ENCODE data around the gene GALNT13.

GALNT13 gene

GRCh38 chr2:154306266-154306970, 434.7 kb downstream of the GALNT13 start:
- DNase-seq, result no peak

DNA sequence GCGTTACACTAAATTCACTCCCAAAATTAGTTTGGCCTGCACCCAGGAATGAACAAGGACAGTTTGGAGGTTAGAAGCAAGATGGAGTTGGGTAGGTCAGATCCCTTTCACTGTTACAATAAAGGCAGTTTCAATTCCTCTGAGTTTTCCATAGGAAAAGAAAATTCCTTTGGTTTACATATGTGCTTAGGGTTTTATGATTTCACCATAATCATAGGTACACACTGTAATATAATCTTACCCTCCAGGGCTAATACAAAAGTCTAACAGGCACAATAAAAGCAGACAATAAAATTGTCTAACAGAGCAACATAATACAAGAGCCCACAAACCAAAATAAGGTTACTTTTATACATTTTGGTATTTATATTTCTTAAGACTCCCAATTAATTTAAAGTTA, 435.3 kb downstream of the GALNT13 start:
- no peak for DNase-seq

GRCh38 chr2:154324601-154325000, 452.9 kb downstream of the GALNT13 start:
- no peak for DNase-seq

DNA sequence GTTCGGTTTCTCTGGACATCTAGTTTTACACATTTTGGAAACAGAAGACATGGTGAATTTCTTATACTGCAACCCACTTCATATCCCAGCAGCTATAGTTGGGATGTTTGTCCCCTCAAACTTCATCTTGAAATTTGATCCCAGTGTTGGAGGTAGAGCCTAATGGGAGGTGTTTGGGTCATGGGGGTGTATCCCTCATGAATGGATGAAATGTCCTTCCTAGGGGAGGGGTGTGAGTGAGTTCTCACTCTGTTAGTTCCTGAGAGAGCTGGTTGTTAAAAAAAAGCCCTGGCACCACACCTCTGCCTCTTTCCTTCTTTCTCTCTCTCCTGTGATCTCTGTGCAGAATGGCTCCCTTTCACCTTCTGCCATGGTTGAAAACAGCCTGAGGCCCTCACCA, 457.8 kb downstream of the GALNT13 start:
- no peak for DNase-seq

DNA sequence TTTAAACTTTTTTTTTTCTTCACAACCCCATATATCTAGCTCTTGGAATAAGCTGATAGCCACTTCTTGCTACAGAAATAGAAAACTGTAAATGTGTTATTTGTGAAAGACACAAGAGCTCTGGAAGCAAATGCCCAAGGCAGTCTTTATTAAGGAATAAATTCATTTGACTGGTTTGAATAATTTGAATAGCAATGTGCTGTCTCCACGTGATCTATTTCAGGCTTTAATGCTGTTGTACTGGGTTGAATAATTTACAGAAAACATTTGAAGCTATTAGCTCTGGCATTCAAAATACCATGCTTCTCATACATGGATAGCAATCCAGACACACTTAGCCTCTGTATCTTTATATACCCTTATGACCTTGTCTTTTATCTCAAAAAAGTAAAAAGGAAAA, 460.1 kb downstream of the GALNT13 start:
- no peak for DNase-seq

GRCh38 chr2:154336201-154336600, 464.5 kb downstream of the GALNT13 start:
- DNase-seq, result no peak

DNA sequence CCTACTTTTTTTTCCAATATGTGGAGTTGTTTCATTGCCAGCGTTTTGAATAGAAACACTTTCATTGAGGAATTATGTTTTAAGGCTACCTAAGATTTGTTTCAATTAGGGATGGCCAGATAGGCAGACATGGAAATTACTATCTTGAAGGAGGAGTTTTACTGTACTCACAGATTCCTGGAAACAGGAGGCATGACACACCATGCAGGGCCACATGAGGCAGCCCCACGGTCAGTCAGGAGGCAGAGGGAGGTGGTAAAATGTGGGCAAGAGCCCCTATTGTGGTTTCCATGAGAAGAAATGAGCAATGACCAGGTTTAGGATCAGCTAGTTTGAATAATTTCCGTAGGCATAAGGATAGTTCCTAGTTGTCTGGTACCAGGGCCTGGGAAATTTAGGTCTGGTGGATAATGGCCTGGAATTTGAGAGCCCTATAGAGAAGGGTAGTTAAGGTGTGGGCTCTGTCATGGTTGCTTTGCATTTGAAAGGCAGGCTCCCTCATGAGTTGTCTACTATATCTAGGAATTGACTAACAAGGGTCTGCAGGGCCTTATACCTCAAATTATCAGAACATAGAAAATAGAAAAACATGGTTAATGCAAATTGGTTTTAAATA, 466.7 kb downstream of the GALNT13 start:
- no peak for DNase-seq

DNA sequence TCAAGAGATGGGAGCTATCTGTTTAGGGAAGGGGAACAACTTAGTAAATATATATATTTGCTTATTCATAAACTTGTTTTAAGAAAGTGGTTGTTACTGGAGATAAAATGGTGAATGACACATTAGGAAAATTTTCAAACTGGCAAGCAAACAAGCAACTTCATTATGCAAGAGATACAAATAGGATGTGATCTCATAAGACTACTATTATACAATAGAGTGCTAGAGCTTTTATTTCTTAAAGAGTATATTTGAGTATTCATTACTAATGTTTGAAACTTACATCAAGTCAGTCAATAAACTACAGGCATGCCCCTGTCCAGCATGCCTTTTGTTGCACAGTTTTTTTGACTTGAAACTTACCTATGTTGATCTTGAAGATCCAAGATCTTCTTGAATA, 471.6 kb downstream of the GALNT13 start:
- no peak for DNase-seq

DNA sequence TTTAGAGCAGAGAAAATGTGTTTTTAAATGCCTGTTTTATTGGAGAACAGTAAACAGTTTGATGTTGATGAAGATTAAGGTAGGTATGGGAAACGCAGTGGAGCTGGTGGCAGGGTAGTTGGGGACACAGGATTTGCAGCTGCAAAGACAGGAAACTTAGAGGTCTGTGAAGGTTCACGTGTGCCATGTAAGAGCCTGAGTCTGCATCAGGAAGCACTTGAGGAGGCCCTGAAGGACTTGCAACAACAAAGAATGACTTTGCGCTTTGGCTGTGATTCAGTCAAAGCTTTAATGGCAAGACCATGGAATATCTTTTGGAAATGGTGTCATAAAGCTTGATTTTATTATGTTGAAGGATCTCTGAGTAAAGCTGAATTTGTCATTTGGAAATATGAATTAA, 479.2 kb downstream of the GALNT13 start:
- DNase-seq, result no peak

GRCh38 chr2:154361276-154361675, 489.6 kb downstream of the GALNT13 start:
- DNase-seq, result no peak

DNA sequence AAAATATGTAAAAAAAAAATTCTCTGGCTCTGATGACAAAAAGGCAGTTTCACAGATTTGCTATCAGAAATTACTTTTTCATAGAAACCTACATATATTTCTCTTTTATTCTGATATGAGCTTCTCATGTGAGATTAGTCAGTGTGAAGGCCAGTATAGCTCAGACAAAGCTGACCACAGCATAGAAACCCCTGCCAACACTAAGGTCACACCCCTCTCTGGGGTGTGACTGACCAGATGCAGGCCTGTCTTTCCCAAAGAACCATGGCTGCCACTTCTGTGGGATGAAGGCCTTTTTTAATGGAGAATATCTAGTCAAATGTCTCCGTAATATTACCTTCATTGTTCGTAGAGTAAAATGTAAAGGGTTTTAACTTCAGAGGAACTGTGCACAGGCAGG, 496.4 kb downstream of the GALNT13 start:
- no peak for DNase-seq

DNA sequence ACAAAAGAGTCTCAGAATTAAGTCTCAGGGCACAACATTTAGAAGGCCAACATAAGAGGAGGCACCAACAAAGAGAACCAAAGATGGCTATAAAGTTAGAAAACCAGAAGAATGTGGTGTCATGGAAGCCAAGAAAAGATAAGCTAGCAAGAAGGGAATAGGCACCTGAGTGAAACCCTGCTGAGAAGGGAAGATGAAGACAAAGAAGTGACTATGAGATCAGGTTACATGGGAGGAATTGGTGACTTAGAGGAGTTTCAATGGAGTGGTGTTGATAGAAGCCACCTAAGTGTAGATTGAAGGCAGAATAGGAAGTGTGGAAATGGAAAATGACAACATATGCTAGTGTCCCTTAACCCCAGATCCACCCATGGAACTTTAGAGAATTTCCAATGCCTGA, 499.2 kb downstream of the GALNT13 start:
- no peak for DNase-seq

- DNase-seq, result no peak
Measured at GRCh38 chr2:154374416-154374815, 502.7 kb downstream of the GALNT13 start.

GRCh38 chr2:154375579-154375931, 503.8 kb downstream of the GALNT13 start:
- DNase-seq, result peak in 8 of 51 donors; percentile 1 to 70 (median 16)

DNA sequence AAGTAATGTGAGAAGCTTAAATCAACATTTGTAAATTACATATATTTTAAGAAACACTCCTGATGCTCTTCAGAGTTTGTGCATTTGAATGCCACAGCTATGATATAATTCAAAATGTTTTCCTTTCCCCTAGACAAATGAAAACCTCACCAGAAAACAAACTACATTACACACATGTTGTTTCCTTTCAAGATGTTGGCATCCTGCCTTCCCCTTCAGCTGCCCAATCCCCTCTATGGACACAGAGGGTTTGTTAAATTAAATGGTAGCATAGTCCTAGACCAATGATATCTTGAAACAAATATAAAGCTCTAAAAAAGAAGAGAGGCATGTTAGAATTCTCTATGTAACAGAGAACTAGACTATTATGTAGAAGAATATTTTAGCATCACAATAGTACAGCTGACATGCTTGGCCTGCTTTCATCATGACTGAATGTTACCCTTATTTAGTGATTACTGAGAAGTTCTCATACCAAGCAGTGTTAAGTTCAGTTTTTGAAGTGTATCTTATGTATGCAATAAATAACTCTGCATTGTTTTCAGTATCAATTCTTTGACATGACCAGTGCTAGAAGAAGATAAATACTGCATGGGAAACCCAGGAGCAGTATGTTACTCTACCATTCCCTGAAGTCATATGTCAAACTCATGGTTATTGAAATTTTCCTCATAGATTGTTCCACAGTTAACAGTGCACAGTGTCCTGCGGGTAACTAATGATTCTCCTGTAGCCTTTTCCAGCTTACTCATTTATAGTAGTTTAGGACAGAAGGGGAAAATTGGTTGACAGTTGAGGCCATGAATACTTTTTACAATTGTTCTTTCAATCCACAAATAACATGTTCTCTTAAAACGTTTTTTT, 510.4 kb downstream of the GALNT13 start:
- DNase-seq, result no peak

GRCh38 chr2:154386186-154386585, 514.5 kb downstream of the GALNT13 start:
- no peak for DNase-seq

DNA sequence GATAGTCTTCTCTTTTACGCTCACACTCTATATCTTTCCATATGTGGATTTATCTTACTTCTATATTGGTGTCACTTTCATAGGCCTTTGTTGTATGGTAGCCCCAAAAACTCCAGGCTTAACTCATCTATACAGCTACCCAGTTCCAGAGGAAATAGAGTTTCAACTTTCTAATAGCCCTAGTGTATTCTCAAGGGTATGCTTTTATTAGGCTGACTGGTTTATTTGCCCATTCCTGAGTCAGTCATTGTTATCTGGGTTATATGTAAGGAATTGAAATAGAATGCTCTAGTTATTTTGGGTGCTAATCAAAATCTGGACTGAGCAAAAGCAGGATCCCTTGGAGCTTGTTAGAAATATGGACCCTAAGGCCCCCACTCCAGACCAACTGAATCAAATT, 519.3 kb downstream of the GALNT13 start:
- no peak for DNase-seq

- DNase-seq, result no peak
Measured at GRCh38 chr2:154392256-154392655, 520.5 kb downstream of the GALNT13 start.

DNA sequence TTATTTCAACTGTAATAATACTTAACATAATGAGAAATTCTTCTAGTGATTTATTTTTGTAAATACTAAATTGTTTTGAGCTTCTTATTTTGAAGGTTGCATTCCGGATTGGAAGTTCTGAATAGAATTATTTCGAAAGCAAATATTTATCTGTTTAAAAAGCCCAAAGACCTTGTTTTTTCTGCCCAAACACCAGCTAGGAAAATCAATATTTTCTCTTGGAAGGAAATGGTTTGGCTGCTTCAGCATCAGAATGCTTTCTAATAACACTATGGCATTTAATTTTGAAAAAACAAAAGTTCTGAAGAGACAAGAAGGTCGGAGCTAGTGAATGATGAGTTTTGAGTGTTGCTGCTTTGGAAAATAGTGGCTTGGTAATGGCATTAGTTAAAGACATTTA, 522.9 kb downstream of the GALNT13 start:
- DNase-seq, result no peak

DNA sequence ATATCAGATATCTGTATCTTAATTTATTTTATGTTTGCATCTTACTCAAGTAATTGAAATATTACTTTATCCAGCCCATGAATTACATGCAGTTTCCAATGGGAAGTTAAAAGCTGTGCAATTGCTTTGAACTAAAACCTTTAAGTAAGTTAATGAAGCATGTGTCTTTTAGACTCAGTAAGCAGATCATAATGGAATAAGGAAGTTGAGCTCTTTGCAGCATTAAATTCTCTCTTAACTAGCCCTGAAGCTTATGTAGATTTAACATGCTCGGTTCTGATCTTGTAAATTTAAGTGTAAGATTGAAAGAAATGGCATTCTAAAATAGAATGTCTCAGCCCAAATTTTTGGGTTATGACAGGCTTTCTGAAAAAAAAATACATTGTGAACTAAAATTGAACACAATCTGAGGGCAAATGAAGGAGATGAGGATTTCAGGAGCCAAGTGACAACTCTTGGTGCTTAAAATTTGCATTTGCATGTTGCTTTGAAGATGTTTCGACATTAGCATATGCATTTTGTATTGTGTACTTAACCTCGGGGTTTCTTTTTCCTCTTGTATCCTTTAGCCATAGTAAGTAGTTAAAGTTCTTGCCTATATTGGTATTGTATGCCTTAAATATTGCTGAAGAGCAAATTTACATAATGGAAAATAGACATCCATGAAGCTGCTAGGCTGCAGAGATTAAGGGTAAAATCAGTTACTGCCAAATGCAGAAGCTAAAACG, 529.0 kb downstream of the GALNT13 start:
- no peak for DNase-seq

- no peak for DNase-seq
Measured at GRCh38 chr2:154402213-154402612, 530.5 kb downstream of the GALNT13 start.

DNA sequence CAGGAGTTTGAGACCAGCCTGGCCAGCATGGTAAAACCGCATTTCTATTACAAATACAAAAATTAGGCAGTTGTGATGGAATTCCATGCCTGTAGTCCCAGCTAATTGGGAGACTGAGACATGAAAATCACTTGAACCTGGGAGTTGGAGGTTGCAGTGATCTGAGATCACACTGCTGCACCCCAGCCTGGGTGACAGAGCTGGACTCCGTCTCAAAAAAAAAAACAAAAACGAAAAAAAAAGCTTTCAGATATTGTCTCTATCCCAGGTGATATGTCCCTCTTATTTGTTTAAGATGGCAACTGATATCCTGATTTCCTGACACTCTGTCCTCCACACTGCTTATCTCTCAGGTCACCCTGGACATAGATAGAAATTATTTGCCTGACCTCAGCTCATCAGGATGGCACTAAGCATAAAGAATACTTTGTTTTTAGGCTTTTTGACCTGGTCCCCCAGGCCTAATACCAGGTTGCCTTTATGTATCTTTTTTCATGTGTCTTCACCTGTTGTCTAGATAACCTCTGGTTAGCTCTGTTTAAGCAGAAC, 531.6 kb downstream of the GALNT13 start:
- DNase-seq, result no peak
